Cardiac muscle cell (in vitro differentiated cells and primary cell): ENCODE results near the gene RING1. TPM values are rescaled to one million over a fixed set of nuclear protein-coding genes. Genes with fewer than 3 reads are reported as not detected.
A peak's percentile ranks its signal among the peaks of the same experiment; 100 is the strongest.

Experiments used
- DNase-seq, 2 donors: peaks; one replicate each; pipeline versions ENCODE4 v3.0.0 to v3.0.0-alpha.2; 2010 to 2017; ENCODE audit warnings: low read depth in 1 of 2, low spot score in 1 of 2
- H3K27ac ChIP-seq: fragments of 200-600 bp; sonication (generic); 2 replicates; pipeline ENCODE4 v1.5.1; 2016
- H3K27me3 ChIP-seq: fragments of 200-600 bp; sonication (generic); 2 replicates; pipeline ENCODE4 v1.6.0; 2016; ENCODE audit warnings: control low read depth
- H3K36me3 ChIP-seq: fragments of 200-600 bp; sonication (generic); 2 replicates; pipeline ENCODE4 v1.5.1; 2016; ENCODE audit warnings: control low read depth
- H3K4me1 ChIP-seq: fragments of 200-600 bp; sonication (generic); 2 replicates; pipeline ENCODE4 v1.8.1; 2017; ENCODE audit warnings: low read depth, mild to moderate bottlenecking, mixed run types
- H3K4me3 ChIP-seq: fragments of 200-600 bp; sonication (generic); 2 replicates; pipeline ENCODE4 v1.5.1; 2016; ENCODE audit warnings: mild to moderate bottlenecking
- H3K9me3 ChIP-seq: fragments of 200-600 bp; sonication (generic); 2 replicates; pipeline ENCODE4 v1.5.1; 2017; ENCODE audit warnings: low read depth, mild to moderate bottlenecking, control low read depth
- CTCF ChIP-seq: IDR thresholded peaks from 2 replicates; pipeline ENCODE4 v1.5.1; 2012; ENCODE audit warnings: low read depth, mild to moderate bottlenecking, low read length
- polyA plus RNA-seq: library from polyadenylated mRNA; unstranded; fragments of >200 nt; fragmentation: Nextera tagmentation; extraction: Ambion mirVana; gene quantifications from 2 replicates; pipeline ENCODE4 v1.2.1, GENCODE V29; 2016
- total RNA-seq: library from RNA; depleted of rRNA; stranded (reverse); fragments of >200 nt; gene quantifications from 2 replicates; pipeline ENCODE4 v1.2.3, GENCODE V29; 2016

Gene RING1
- total and polyA plus RNA-seq, 2 experiments from 2014 or later: 37.0 to 42.1 TPM

- no peaks in the 10 kb centered on the region for H3K36me3 ChIP-seq
- H3K4me1 ChIP-seq: no peaks in the 10 kb centered on the region
- peaks cover 5% of the 10 kb centered on the region for H3K27me3 ChIP-seq
- no peaks in the 10 kb centered on the region for H3K9me3 ChIP-seq
- peak overlapping the region; percentile 45 for H3K4me3 ChIP-seq
- no peak overlapping the region for H3K27ac ChIP-seq
- TF ChIP-seq CTCF: no peak
- peak in 1 of 2 donors; percentile 61 for DNase-seq
Measured at GRCh38 chr6:33248643-33248931, 40.3 kb downstream of the RING1 start.

- H3K27ac ChIP-seq: peak overlapping the region; percentile 77
Measured at GRCh38 chr6:33248932-33249731, 40.8 kb downstream of the RING1 start.

GRCh38 chr6:33249732-33250630 is 41.7 kb downstream of the RING1 start:
- Histone ChIP-seq H3K4me1 (no peaks in the 10 kb centered on the region), H3K27me3 (peaks cover 5% of the 10 kb centered on the region), H3K27ac (peak overlapping the region; percentile 77), H3K4me3 (peak overlapping the region; percentile 45), H3K9me3 (no peaks in the 10 kb centered on the region), H3K36me3 (no peaks in the 10 kb centered on the region)
- TF ChIP-seq CTCF: no peak
- peak in 1 of 2 donors; percentile 69 for DNase-seq

More at GRCh38 chr6:33248932-33249731, 40.8 kb downstream of the RING1 start:
- peak; percentile 14 for TF ChIP-seq CTCF
- Histone ChIP-seq H3K4me3 (peak overlapping the region; percentile 45), H3K27me3 (peaks cover 5% of the 10 kb centered on the region), H3K9me3 (no peaks in the 10 kb centered on the region), H3K4me1 (no peaks in the 10 kb centered on the region), H3K36me3 (no peaks in the 10 kb centered on the region)
- peak; percentile 99 to 100 for DNase-seq

- Histone ChIP-seq H3K4me3 (no peak overlapping the region), H3K27ac (no peak overlapping the region), H3K27me3 (peaks cover 5% of the 10 kb centered on the region), H3K4me1 (no peaks in the 10 kb centered on the region), H3K9me3 (no peaks in the 10 kb centered on the region), H3K36me3 (no peaks in the 10 kb centered on the region)
- DNase-seq: no peak
- TF ChIP-seq CTCF: no peak
Measured at GRCh38 chr6:33250731-33251130, 42.4 kb downstream of the RING1 start.

- Histone ChIP-seq H3K27me3 (peaks cover 4% of the 10 kb centered on the region), H3K4me3 (no peak overlapping the region), H3K4me1 (no peaks in the 10 kb centered on the region), H3K9me3 (no peaks in the 10 kb centered on the region), H3K27ac (no peak overlapping the region), H3K36me3 (no peaks in the 10 kb centered on the region)
- no peak for TF ChIP-seq CTCF
- DNase-seq: no peak
Measured at GRCh38 chr6:33251395-33252012, 43.2 kb downstream of the RING1 start.
